GM23248 (cell line): ENCODE data around the gene RNF214. TPM values are rescaled to one million over a fixed set of nuclear protein-coding genes. Genes with fewer than 3 reads are reported as not detected.
A peak's percentile ranks its signal among the peaks of the same experiment; 100 is the strongest.

Source experiments
- DNase-seq: peaks from one replicate; pipeline ENCODE4 v3.0.0-alpha.2; 2015
- H2AFZ ChIP-seq: fragments of 200-600 bp; sonication (generic); 2 replicates; pipeline ENCODE4 v1.6.1; 2016; ENCODE audit warnings: antibody characterized with exemption
- H3F3A ChIP-seq: fragments of 200-600 bp; sonication (generic); 2 replicates; pipeline ENCODE4 v1.6.1; 2016; ENCODE audit warnings: mild to moderate bottlenecking, antibody characterized with exemption, mixed run types; ENCODE audit not compliant: insufficient read depth
- H3K27ac ChIP-seq: fragments of 200-600 bp; sonication (generic); 2 replicates; pipeline ENCODE4 v1.5.1; 2016; ENCODE audit warnings: mild to moderate bottlenecking
- H3K27me3 ChIP-seq: fragments of 200-600 bp; sonication (generic); replicated peaks from 2 replicates; pipeline ENCODE4 v1.6.1; 2016; ENCODE audit warnings: mild to moderate bottlenecking; ENCODE audit not compliant: insufficient read depth
- H3K36me3 ChIP-seq: fragments of 200-600 bp; sonication (generic); 2 replicates; pipeline ENCODE4 v1.6.1; 2016; ENCODE audit warnings: low read depth, mild to moderate bottlenecking
- H3K4me1 ChIP-seq: fragments of 200-600 bp; sonication (generic); 2 replicates; pipeline ENCODE4 v1.6.1; 2016; ENCODE audit warnings: mild to moderate bottlenecking; ENCODE audit not compliant: insufficient read depth
- H3K4me2 ChIP-seq: fragments of 200-600 bp; sonication (generic); one replicate; pipeline ENCODE4 v1.6.1; 2016; ENCODE audit warnings: mild to moderate bottlenecking; ENCODE audit not compliant: unreplicated experiment
- H3K4me3 ChIP-seq: fragments of 200-600 bp; sonication (generic); 2 replicates; pipeline ENCODE4 v1.5.1; 2016; ENCODE audit warnings: mild to moderate bottlenecking
- H3K79me2 ChIP-seq: fragments of 200-600 bp; sonication (generic); 2 replicates; pipeline ENCODE4 v1.6.1; 2016; ENCODE audit warnings: mild to moderate bottlenecking; ENCODE audit not compliant: insufficient read depth
- H3K9ac ChIP-seq: fragments of 200-600 bp; sonication (generic); 2 replicates; pipeline ENCODE4 v1.6.1; 2016; ENCODE audit warnings: mild to moderate bottlenecking
- H3K9me2 ChIP-seq: fragments of 200-600 bp; sonication (generic); 2 replicates; pipeline ENCODE4 v1.6.1; 2016; ENCODE audit warnings: mixed run types, mild to moderate bottlenecking, moderate library complexity; ENCODE audit not compliant: insufficient read depth
- H3K9me3 ChIP-seq: fragments of 200-600 bp; sonication (generic); one replicate; pipeline ENCODE4 v1.6.1; 2017; ENCODE audit warnings: low read depth
- H4K20me1 ChIP-seq: fragments of 200-600 bp; sonication (generic); 2 replicates; pipeline ENCODE4 v1.6.0; 2016; ENCODE audit not compliant: insufficient read depth
- EZH2 ChIP-seq: fragments of 200-600 bp; sonication (generic); IDR thresholded peaks from 2 replicates; pipeline ENCODE4 v1.6.1; 2018; ENCODE audit warnings: antibody characterized with exemption, mild to moderate bottlenecking; ENCODE audit not compliant: insufficient read depth, poor library complexity, severe bottlenecking
- EZH2phosphoT487 ChIP-seq: fragments of 200-600 bp; sonication (generic); IDR thresholded peaks from 2 replicates; pipeline ENCODE4 v1.6.1; 2018; ENCODE audit warnings: antibody characterized with exemption, moderate library complexity, mild to moderate bottlenecking, low read depth; ENCODE audit not compliant: insufficient read depth
- whole genome bisulfite sequencing, 2 experiments: methylation state at CpG; one replicate each; pipeline ENCODE4 v1.1.6; 2015 to 2017; ENCODE audit warnings: low lambda C conversion rate in 2 of 2, low coverage in 1 of 2; ENCODE audit errors: missing lambda C conversion rate in 2 of 2; 5-methylcytosine and 5-hydroxymethylcytosine counted together
- in situ Hi-C: fragments of 300-500 bp; cut with MboI; formaldehyde crosslinking; loops from 2 replicates; pipeline ENCODE4 v1.15.0; 2020
- polyA plus RNA-seq: library from polyadenylated mRNA; unstranded; fragments of >200 nt; fragmentation: Nextera tagmentation; extraction: Ambion mirVana; gene quantifications from 2 replicates; pipeline ENCODE4 v1.2.1, GENCODE V29; 2016
- total RNA-seq: library from RNA; depleted of rRNA; stranded (reverse); fragments of >200 nt; shearing (Covaris generic); gene quantifications from 2 replicates; pipeline ENCODE4 v1.2.3, GENCODE V29; 2014

RNF214 gene
- total and polyA plus RNA-seq, 2 experiments from 2014 or later, result 5.8 to 11.3 TPM

- no peak for DNase-seq
- Histone ChIP-seq H4K20me1 (no peaks in the 10 kb centered on the region), H3K9me3 (no peaks in the 10 kb centered on the region), H3K79me2 (peaks cover 34% of the 10 kb centered on the region), H3K9me2 (no peaks in the 10 kb centered on the region), H3K27ac (no peak overlapping the region), H3K36me3 (peaks cover 9% of the 10 kb centered on the region; the same call in 1 of the 2 replicates), H3K4me3 (no peak overlapping the region), H2AFZ (no peak overlapping the region), H3K4me1 (peaks cover 11% of the 10 kb centered on the region), H3K27me3 (no peaks in the 10 kb centered on the region), H3F3A (no peaks in the 10 kb centered on the region), H3K4me2 (no peak overlapping the region), H3K9ac (no peak overlapping the region)
- in situ Hi-C loops, result no loop called here
- 91 to 95% methylated on average over 11 of the region's 11 CpGs for WGBS, 2 experiments
- TF ChIP-seq EZH2phosphoT487, result no peak
- no peak for TF ChIP-seq EZH2
Measured at GRCh38 chr11:117228091-117228490, 4.4 kb upstream of the RNF214 start.

GRCh38 chr11:117229411-117229810 lies 3.1 kb upstream of the RNF214 start:
- Histone ChIP-seq H3K4me1 (peaks cover 21% of the 10 kb centered on the region), H2AFZ (no peak overlapping the region), H3K9me3 (no peaks in the 10 kb centered on the region), H3F3A (no peaks in the 10 kb centered on the region), H3K4me2 (no peak overlapping the region), H3K9me2 (no peaks in the 10 kb centered on the region), H4K20me1 (no peaks in the 10 kb centered on the region), H3K79me2 (peaks cover 48% of the 10 kb centered on the region), H3K36me3 (peaks cover 8% of the 10 kb centered on the region; the same call in 1 of the 2 replicates), H3K27ac (no peak overlapping the region), H3K4me3 (no peak overlapping the region), H3K27me3 (no peaks in the 10 kb centered on the region), H3K9ac (peak overlapping the region; percentile 88; the same call in 1 of the 2 replicates)
- in situ Hi-C loops, result no loop called here
- 85 to 90% methylated on average over 12 of the region's 12 CpGs for WGBS, 2 experiments
- no peak for DNase-seq
- no peak for TF ChIP-seq EZH2
- TF ChIP-seq EZH2phosphoT487, result no peak

- Histone ChIP-seq H3K27ac (0 out of 2 replicates have a peak overlapping the region, but pooled peaks have one; percentile 26), H3K79me2 (peaks cover 53% of the 10 kb centered on the region), H3K36me3 (peaks cover 8% of the 10 kb centered on the region; the same call in 1 of the 2 replicates), H2AFZ (no peak overlapping the region), H3K4me3 (no peak overlapping the region), H3K9me2 (no peaks in the 10 kb centered on the region), H3K27me3 (no peaks in the 10 kb centered on the region), H3K4me1 (peaks cover 21% of the 10 kb centered on the region), H3K9me3 (no peaks in the 10 kb centered on the region), H4K20me1 (no peaks in the 10 kb centered on the region), H3F3A (no peaks in the 10 kb centered on the region), H3K9ac (peak overlapping the region; percentile 88), H3K4me2 (peak overlapping the region; percentile 100)
- no peak for TF ChIP-seq EZH2
- no peak for TF ChIP-seq EZH2phosphoT487
- in situ Hi-C loops, result no loop called here
- WGBS, 2 experiments, result 71 to 82% methylated on average over 5 of the region's 5 CpGs
- no peak for DNase-seq
Measured at GRCh38 chr11:117229931-117230285, 2.6 kb upstream of the RNF214 start.

GRCh38 chr11:117230286-117230961 lies 2.0 kb upstream of the RNF214 start:
- Histone ChIP-seq H3F3A (no peaks in the 10 kb centered on the region), H3K27ac (peak overlapping the region; percentile 77), H3K36me3 (peaks cover 7% of the 10 kb centered on the region; the same call in 1 of the 2 replicates), H4K20me1 (no peaks in the 10 kb centered on the region), H3K4me3 (peak overlapping the region; percentile 97), H3K79me2 (peaks cover 55% of the 10 kb centered on the region), H3K4me2 (peak overlapping the region; percentile 100), H3K9ac (peak overlapping the region; percentile 88), H2AFZ (no peak overlapping the region), H3K9me2 (no peaks in the 10 kb centered on the region), H3K9me3 (no peaks in the 10 kb centered on the region), H3K27me3 (no peaks in the 10 kb centered on the region), H3K4me1 (peaks cover 21% of the 10 kb centered on the region)
- WGBS, 2 experiments, result 64 to 67% methylated on average over 12 of the region's 12 CpGs
- in situ Hi-C loops, result no loop called here
- TF ChIP-seq EZH2phosphoT487 (no peak), EZH2 (no peak)
- DNase-seq, result peak; percentile 67
